ENCODE measurements around the gene RICTOR. TPM values are rescaled to one million over a fixed set of nuclear protein-coding genes. Genes with fewer than 3 reads are reported as not detected.

RICTOR gene
- total and polyA plus RNA-seq, 4 donors, result 4.9 to 102 (median 19.7) TPM

DNA sequence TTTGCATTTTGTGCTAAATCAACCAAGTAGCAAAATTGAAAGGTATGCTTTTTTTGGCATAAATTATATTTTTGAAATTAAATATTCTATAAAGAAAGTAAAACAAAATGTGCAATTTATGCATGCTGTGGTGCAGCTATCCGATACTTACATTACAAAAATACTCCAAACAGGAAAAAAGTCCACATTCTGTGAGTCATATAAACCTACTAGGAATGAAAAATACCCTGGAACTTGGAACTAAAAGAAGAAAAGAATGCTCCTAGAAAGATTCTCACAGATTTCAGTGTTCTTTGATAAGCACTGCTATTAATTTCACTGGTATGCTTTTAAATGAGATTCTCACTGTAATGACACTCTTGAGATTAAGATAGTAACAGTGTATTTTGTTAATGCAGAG lies 135.8 kb downstream of the RICTOR start:
- Histone ChIP-seq H3K27me3 (ENCODE audit: control insufficient read depth in 3 of 3, insufficient read depth in 3 of 3, low read length in 2 of 3) (no peaks in the 10 kb centered on the region), H3K9me3 (ENCODE audit: control insufficient read depth in 4 of 4, insufficient read depth in 3 of 4, low read length in 3 of 4) (no peaks in the 10 kb centered on the region), H3K4me3 (no peak overlapping the region), H3K9ac (ENCODE audit: insufficient read depth in 1 of 2, low read length in 2 of 2) (no peak overlapping the region), H3K36me3 (ENCODE audit: control insufficient read depth in 4 of 4, insufficient read depth in 4 of 4, low read length in 4 of 4) (peaks cover 10 to 21% (median 20%) of the 10 kb centered on the region in 4 donors), H3K4me1 (ENCODE audit: control insufficient read depth in 5 of 5, insufficient read depth in 5 of 5, low read length in 5 of 5) (peaks cover 0 to 23% (median 0%) of the 10 kb centered on the region in 5 donors), H3K27ac (ENCODE audit: low read depth in 1 of 2, low read length in 1 of 2) (no peak overlapping the region)
- 88 to 94% methylated on average over 1 of the region's 1 CpG for WGBS, 2 donors
- TF ChIP-seq, protein P1, sequence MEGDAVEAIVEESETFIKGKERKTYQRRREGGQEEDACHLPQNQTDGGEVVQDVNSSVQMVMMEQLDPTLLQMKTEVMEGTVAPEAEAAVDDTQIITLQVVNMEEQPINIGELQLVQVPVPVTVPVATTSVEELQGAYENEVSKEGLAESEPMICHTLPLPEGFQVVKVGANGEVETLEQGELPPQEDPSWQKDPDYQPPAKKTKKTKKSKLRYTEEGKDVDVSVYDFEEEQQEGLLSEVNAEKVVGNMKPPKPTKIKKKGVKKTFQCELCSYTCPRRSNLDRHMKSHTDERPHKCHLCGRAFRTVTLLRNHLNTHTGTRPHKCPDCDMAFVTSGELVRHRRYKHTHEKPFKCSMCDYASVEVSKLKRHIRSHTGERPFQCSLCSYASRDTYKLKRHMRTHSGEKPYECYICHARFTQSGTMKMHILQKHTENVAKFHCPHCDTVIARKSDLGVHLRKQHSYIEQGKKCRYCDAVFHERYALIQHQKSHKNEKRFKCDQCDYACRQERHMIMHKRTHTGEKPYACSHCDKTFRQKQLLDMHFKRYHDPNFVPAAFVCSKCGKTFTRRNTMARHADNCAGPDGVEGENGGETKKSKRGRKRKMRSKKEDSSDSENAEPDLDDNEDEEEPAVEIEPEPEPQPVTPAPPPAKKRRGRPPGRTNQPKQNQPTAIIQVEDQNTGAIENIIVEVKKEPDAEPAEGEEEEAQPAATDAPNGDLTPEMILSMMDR (IDR thresholded peaks at IDR 0.05; ENCODE audit: control extremely low read depth, extremely low read depth), result no peak
- no peak for ATAC-seq (ENCODE audit: insufficient read depth, low FRiP score)
- peak in 1 of 3 donors; percentile 11 for DNase-seq

DNA sequence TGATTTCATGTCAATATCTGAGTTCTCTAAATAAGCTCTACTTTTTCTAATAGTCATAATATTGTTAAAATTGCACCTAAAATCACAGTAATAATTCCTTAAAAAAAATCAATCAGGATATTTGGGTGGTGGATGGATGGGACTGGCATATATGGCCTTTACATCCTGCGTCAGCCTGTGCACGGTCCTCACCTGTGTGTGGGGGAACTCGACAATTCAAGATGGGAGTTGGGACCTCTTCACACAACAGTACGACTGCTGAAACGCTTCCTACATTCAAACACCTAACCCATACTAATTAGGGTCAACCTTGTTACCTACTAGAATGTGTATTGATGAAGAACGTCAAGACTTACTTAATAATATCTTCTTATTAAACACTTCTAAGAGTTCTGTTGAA lies 137.9 kb downstream of the RICTOR start:
- no peaks in the 10 kb centered on the region for H3K27me3 ChIP-seq (ENCODE audit: control insufficient read depth in 3 of 3, insufficient read depth in 3 of 3, low read length in 2 of 3)
- H3K4me1 ChIP-seq (ENCODE audit: control insufficient read depth in 5 of 5, insufficient read depth in 5 of 5, low read length in 5 of 5), result peaks cover 0 to 23% (median 0%) of the 10 kb centered on the region in 5 donors
- no peaks in the 10 kb centered on the region for H3K9me3 ChIP-seq (ENCODE audit: control insufficient read depth in 4 of 4, insufficient read depth in 3 of 4, low read length in 3 of 4)
- ATAC-seq (ENCODE audit: insufficient read depth, low FRiP score), result no peak
- H3K4me3 ChIP-seq, result no peak overlapping the region
- TF ChIP-seq, protein P1 (IDR thresholded peaks at IDR 0.05; ENCODE audit: control extremely low read depth, extremely low read depth), result no peak
- H3K36me3 ChIP-seq (ENCODE audit: control insufficient read depth in 4 of 4, insufficient read depth in 4 of 4, low read length in 4 of 4), result peaks cover 4 to 19% (median 13%) of the 10 kb centered on the region in 4 donors
- H3K9ac ChIP-seq (ENCODE audit: insufficient read depth in 1 of 2, low read length in 2 of 2), result no peak overlapping the region
- no peak overlapping the region for H3K27ac ChIP-seq (ENCODE audit: low read depth in 1 of 2, low read length in 1 of 2)
- 96 to 97% methylated on average over 6 of the region's 6 CpGs for WGBS, 2 donors
- DNase-seq, result no peak

DNA sequence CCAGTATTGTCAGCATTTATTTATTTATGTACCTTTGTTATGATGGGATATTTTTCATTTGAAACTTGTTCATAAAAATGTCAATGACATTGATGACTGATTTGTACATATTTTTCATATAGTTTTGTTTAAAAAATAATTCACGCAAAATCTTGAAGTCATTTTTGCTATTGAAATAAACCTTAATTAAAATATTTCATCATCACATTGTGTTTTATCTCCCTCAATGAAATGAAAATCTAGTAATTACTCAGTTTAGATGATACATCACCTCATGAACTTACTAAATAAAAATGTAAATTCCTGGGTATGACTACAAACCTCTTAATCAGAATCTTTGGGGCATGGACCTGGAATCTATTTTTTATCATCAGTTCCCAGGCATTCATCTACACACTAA lies 138.8 kb downstream of the RICTOR start:
- no peak for DNase-seq
- Histone ChIP-seq H3K27me3 (ENCODE audit: control insufficient read depth in 3 of 3, insufficient read depth in 3 of 3, low read length in 2 of 3) (no peaks in the 10 kb centered on the region), H3K9me3 (ENCODE audit: control insufficient read depth in 4 of 4, insufficient read depth in 3 of 4, low read length in 3 of 4) (no peaks in the 10 kb centered on the region)

More for the DNA sequence above, 138.8 kb downstream of the RICTOR start:
- WGBS, 2 donors, result 46 to 100% methylated on average over 1 of the region's 1 CpG
- H3K36me3 ChIP-seq (ENCODE audit: control insufficient read depth in 4 of 4, insufficient read depth in 4 of 4, low read length in 4 of 4), result peaks cover 8 to 16% (median 13%) of the 10 kb centered on the region in 4 donors
- H3K27ac ChIP-seq (ENCODE audit: low read depth in 1 of 2, low read length in 1 of 2), result no peak overlapping the region
- H3K4me1 ChIP-seq (ENCODE audit: control insufficient read depth in 5 of 5, insufficient read depth in 5 of 5, low read length in 5 of 5), result peaks cover 0 to 17% (median 0%) of the 10 kb centered on the region in 5 donors
- no peak for ATAC-seq (ENCODE audit: insufficient read depth, low FRiP score)
- TF ChIP-seq, protein P1 (IDR thresholded peaks at IDR 0.05; ENCODE audit: control extremely low read depth, extremely low read depth), result no peak
- H3K9ac ChIP-seq (ENCODE audit: insufficient read depth in 1 of 2, low read length in 2 of 2), result no peak overlapping the region
- no peak overlapping the region for H3K4me3 ChIP-seq
